Articular chondrocyte of knee joint (primary cell): ENCODE results near the gene PCGF3. TPM values are rescaled to one million over a fixed set of nuclear protein-coding genes. Genes with fewer than 3 reads are reported as not detected.

Source experiments
- total RNA-seq: library from RNA; depleted of rRNA; stranded (reverse); fragments of >200 nt; gene quantifications from 2 replicates; pipeline ENCODE4 v1.2.3, GENCODE V29; 2012

Gene PCGF3
- total RNA-seq = 24.0 and 27.2 TPM in 2 replicates

GRCh38 chr4:705278-706082 is at the start of gene PCGF3:
PCGF3 (plus strand) TSS chr4:705832; CDS start chr4:733681, 27,849 bp downstream.

GRCh38 chr4:674172-675035 is 31.2 kb upstream of the PCGF3 start, which contains the start of the genes ATP5ME and MYL5:
ATP5ME (minus strand) TSS chr4:674276; CDS start chr4:674247, 29 bp downstream.
MYL5 (plus strand) TSS chr4:674542; CDS start chr4:678027, 3,485 bp downstream.

DNA sequence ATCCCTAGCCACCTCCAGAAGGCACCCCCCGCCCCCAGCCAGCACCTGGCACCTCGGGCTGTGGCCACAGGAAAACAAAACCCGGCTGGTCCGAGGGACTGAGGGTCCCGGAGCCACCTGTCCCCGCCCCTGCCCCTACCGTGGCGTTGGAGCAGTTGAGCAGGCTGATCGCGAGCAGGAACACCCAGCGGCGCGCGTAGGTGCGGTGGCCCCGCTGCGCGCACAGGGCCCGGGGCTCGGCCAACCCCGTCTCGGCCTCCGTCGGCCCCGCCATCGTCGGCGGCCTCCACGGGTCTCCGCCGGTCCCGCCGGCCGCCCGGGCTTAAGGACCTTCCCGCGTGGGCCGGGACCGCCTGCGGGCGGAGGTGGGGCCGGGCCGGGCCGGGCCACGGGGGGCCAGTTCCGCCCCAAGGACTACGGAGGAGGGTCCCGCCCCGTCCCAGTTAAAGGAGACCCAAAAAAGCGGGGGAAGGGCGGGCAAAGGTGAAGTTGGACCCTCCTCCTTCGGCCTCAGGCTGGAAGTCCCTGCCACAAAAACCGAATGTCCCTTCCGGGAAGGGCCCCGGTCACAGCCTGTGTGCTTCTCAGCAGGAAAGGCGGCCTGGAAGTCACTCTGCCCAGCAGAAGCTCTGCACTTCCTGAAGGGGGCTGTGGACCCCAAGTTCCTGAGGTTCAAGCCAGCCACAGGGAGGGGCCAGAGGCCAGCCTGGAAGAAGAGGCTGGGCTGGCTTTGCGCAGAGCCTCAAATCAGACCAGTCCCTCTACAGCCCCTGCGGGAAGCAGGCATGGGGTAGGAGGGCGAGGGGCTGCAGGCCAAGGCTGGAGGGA is 16.6 kb upstream of the PCGF3 start, which contains the start of gene SLC49A3:
TSS of gene SLC49A3 (minus strand) at position 298 of the 828 bp plus-strand sequence. CDS start at position 274, 24 bp downstream.

Other genes with a start within 250 kb of the PCGF3 start
- gene ZNF721, start 206.7 kb upstream of the PCGF3 start, total RNA-seq = 19.5 and 21.7 TPM in 2 replicates
- gene PIGG, start 206.6 kb upstream of the PCGF3 start, total RNA-seq = 37.8 and 39.6 TPM in 2 replicates
- not detected in 2 replicates for gene TMEM271, start 129.5 kb upstream of the PCGF3 start, total RNA-seq
- 0.43 and 1.3 TPM in 2 replicates for gene PDE6B, start 80.3 kb upstream of the PCGF3 start, total RNA-seq
- gene ATP5ME, start 31.6 kb upstream of the PCGF3 start, total RNA-seq = 58.8 and 84.8 TPM in 2 replicates
- gene MYL5, start 31.3 kb upstream of the PCGF3 start, total RNA-seq = 17.1 and 18.0 TPM in 2 replicates
- gene SLC49A3, start 16.7 kb upstream of the PCGF3 start, total RNA-seq = 10.7 and 11.1 TPM in 2 replicates
- gene CPLX1, start 120.3 kb downstream of the PCGF3 start, total RNA-seq = 0.13 TPM in 1 of 2 replicates, not detected in the other
- gene GAK, start 226.5 kb downstream of the PCGF3 start, total RNA-seq = 41.3 and 44.2 TPM in 2 replicates
- 9.6 and 11.1 TPM in 2 replicates for gene TMEM175, start 226.6 kb downstream of the PCGF3 start, total RNA-seq